A549 treated with Mapracorat at 1 μM for 4 hours (cell line): Measurements from ENCODE around the gene FATE1. TPM values are rescaled to one million over a fixed set of nuclear protein-coding genes. Genes with fewer than 3 reads are reported as not detected.

Experiments
- total RNA-seq: library from RNA; stranded (reverse); fragments of 200-300 nt; extraction: Qiagen RNA extraction; gene quantifications from 5 replicates; pipeline ENCODE4 v1.2.3, GENCODE V29; 2022

The FATE1 gene, protein sequence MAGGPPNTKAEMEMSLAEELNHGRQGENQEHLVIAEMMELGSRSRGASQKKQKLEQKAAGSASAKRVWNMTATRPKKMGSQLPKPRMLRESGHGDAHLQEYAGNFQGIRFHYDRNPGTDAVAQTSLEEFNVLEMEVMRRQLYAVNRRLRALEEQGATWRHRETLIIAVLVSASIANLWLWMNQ
- total RNA-seq, result not detected in 5 replicates

DNA sequence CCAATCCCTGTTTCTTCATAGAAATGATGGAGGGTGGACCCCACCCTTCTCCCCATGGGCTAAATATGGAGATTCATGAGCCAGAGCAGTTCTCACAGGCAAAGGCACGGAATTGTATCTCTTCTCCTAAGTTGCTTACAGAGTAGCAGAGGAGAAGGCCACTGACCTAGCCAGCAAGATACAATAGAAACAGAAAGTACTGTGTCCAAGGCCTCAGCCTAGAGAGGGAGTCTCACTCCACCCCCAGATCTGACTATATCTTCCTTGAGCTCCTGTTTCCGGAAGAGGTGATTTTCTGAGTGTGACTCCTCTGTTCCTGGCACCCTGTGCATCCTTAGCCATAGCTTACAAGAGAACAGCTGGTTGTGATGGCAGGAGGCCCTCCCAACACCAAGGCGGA, at the start of gene FATE1:
Gene FATE1 (plus strand): TSS at position 284 of the 400 bp plus-strand sequence. CDS start 85 bp downstream, at position 369.

DNA sequence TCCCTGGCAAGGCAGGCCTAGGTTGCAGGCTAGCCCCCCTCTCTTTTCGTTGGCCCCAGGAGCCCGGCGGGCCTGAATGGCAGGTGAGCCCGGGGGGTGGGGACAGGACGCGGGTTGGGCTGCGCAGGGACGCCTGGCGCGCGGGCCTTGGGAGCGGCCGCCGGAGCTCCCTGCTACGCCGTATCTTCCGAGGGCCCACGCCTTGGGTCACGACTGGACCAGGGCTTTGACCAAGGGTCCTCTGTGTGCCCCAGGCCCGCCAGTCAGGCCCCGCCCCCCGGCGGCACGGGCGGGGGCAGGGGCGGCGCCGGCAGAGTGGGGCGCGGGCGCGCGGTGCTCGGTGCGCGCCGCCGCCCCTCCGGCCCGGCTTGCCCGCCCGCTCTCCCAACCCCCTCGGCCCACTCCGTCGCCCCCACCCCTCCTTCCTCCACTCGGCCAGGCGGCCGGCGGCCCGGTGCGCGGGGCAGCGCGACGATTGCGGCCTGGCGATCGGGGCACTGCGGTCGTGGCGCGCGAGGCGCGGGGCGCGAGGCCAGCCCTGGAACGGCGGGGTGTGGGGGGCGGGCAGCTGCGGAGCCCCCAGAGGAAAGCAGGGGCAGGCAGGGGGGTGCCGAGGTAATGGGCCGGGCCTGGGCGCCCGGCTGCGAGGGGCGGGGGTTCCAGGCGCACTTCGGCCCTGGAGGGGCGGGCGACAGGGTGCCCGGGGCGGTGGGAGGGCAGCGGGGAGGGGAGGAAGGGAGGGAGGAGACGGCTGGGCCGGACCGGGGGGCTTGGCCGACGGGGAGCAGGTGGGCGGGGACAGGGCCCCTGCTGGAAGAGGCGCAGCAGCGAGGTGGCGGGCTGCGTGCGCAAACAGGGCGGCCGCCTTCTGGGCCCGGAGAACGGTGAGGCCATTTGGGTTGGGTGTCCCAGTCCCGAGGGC, 20.9 kb upstream of the FATE1 start, which contains the start of gene PRRG3:
Gene PRRG3 (plus strand): TSS at position 798 of the 922 bp plus-strand sequence. CDS start 3,357 bp downstream, outside the sequence.

DNA sequence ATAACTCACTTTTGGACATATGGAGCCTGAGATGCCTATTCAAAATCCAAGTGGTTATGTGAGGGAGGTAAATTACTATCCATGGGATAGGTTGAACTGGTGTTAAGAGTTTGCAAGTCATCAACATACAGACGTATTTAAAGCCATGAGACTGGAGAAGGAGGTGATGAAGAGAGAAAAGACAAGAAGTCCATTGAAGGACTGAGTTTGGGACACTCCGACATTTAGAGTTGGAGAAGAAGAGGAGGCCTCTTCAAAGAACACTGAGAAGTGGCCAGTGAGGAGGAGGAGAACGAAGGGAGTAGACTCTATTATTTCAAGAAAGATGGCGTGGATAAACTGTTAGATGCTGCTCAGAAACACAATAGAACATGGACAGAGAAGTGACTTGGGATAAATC, 18.6 kb downstream of the FATE1 start, which contains the start of gene CNGA2:
Gene CNGA2 (plus strand): TSS at position 301 of the 400 bp plus-strand sequence. CDS start 3,738 bp downstream, outside the sequence.

Other genes with a start within 250 kb of the FATE1 start
- not detected in 5 replicates for gene PASD1, start 152.4 kb upstream of the FATE1 start, total RNA-seq
- gene PRRG3, start 20.6 kb upstream of the FATE1 start, total RNA-seq, result not detected in 5 replicates
- not detected in 5 replicates for gene CNGA2, start 18.7 kb downstream of the FATE1 start, total RNA-seq
- not detected in 5 replicates for gene MAGEA4, start 196.9 kb downstream of the FATE1 start, total RNA-seq